Breast epithelium (tissue), 3 donors: ENCODE data around the gene SGSH.

Experiments
- CTCF ChIP-seq, 3 donors: fragments of 450-650 bp; IDR thresholded peaks; one replicate each; pipeline ENCODE4 v1.5.1; 2016 to 2017; ENCODE audit warnings: antibody characterized with exemption in 3 of 3, mild to moderate bottlenecking in 3 of 3, moderate library complexity in 3 of 3
- POLR2A ChIP-seq: fragments of 450-650 bp; IDR thresholded peaks from one replicate; pipeline ENCODE4 v1.6.1; 2016; ENCODE audit warnings: antibody characterized with exemption, mild to moderate bottlenecking, moderate library complexity

- TF ChIP-seq CTCF (IDR thresholded peaks at IDR 0.05) (no peak), POLR2A (no peak)
Observed at GRCh38 chr17:80228477-80228876, 8.3 kb upstream of the SGSH start.
